ENCODE results near the gene KCNJ4.

The KCNJ4 gene

DNA sequence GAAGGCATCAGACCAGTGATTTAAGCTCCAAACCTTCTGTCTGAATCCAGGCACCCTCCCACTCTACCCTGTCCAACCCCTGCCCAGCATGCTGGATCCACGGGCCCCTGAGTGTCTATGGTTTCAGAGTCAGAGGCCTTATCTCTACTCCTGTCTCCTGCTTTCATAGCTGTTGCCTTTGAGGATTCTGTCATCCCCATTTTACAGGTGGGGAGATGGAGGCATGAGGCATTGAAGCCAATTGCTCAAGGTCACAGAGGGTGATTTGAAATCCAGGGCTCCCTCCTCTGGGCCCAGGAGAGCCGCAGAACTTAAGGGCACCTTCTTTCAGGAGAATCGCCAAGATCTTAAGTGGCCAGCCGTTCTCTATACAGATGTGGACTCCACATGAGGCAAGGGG lies 3.1 kb downstream of the KCNJ4 start:
- DNase-seq, result no peak

DNA sequence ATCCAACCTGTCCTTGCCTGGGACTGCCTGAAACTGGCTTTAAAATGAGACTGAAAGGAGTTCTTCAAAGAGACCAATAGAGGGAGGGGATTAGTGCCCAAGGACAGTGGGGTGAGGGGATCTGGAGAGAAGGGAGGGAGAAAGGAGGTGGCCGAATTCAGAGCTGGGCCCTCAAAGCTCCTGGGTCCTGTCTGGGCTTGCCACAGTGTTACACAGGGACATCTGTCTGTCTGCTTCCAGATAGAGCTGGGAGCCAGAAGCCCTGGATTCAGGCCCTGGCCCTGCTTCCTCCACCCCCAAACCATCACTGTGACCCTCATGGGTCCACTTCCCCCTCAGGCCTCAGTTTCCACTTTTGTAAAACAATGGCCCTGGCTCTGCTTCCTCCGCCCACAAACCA lies 3.6 kb downstream of the KCNJ4 start:
- no peak for DNase-seq

DNA sequence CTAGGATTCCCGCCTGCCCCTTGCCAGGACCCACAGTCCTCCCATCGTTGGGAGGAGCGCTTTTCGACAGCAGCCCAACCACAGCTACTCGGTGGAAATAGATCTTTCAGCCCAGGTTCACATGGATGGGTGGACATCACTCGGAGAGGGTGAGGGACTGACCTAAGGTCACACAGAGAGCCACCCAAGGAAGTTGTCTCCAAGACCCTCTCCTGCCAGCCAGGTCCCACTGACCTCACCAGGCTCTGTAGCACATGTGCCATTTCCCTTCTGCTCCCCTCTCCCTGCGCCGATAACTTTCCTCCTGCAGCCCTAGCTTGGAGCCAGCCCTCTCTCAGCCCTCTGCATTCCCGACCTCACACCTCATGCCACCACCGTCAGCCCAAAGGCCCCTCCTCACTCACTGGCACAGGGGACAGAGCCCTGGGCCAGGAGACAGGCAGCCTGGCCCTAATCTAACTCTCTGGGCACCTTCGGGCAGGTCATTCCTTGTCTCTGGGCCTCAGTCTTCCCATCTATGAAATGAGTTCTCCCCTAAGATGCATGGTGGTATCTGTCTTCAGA lies 4.7 kb downstream of the KCNJ4 start:
- no peak for DNase-seq

DNA sequence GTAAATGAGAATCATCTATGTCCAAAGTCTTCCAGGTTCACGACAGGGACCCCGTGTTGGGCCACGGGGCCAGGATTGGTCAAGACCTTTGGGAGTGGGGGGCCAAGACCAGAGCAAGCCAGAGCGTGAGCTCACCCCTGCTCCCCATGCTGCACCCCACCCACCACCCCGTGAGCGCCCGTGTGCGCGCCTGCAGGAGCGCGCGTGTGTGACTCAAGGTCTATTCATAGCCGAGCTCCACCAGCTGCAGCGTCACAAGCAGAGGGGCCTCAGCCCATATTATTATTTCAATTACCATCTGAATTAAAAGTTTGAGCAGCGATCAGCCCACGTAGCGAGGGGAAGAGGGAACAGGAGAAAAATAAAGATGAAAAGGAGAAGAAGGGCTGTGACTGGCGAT lies 5.2 kb downstream of the KCNJ4 start:
- DNase-seq, result no peak

DNA sequence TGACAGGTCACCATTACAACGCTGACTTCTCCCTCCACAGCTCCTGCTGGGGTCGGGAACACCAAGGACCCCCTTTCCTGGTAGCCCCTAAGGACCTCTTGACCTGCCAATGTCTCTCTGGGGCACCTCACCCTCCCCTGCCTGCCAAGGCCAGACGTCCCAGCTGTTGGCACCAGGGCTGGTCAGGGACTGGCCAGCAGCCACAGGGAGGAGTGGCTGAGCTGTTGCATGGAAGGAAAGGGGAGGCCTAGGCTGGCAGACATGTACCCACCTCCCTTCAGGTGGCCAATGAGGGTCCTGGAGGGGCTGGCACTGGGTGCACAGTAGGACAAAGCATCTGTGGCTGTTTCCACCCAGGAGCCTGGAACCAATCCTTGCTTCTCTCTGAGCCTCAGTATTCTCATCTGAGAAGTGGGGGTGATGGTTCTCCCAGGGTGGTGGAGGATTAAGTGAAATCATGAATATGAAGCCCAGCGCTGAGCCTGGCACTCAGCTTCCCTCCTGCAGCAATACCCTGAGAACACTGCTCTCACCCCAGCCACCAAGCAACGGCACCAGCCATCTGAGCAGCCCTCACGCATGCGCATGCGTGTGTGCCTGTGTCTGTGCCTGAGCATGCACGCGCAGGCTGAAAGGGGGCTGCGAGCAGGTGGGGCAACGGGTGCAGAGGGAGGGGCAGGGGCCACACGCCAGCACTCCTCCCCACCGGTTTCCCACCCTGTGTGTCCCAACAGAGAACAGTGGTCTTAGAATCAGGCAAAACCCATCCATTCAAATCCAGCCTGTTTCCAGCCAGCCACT lies 5.9 kb downstream of the KCNJ4 start:
- DNase-seq, result no peak

DNA sequence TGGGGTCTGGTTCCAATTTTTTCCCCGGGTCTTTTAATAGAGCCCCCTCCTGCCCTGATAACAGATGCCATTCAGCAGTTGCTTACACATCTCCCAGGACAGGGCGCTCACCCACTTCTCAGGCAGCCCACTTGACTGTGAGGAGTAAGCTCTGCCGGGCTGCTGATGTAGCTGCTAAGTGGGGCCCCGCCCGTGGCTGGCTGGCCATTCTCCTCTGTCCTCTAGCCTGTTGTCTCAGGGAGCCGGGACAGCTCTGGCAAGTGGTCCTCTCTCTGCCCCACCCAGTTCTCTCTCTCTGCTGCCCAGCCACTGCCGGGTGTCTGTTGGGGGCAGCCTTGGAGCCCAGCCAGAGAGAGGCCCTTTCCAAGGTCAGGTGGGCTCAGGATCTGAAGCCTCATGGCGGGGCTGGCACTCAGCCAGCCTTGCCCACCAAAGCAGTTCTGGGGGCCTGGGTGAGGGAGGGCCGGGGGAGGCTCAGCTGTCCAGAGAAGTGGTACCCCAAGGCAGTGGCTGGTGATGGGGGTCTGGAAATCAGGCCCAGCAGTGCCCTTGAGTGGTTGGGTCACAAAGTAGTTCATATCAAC lies 8.9 kb downstream of the KCNJ4 start:
- no peak for DNase-seq

DNA sequence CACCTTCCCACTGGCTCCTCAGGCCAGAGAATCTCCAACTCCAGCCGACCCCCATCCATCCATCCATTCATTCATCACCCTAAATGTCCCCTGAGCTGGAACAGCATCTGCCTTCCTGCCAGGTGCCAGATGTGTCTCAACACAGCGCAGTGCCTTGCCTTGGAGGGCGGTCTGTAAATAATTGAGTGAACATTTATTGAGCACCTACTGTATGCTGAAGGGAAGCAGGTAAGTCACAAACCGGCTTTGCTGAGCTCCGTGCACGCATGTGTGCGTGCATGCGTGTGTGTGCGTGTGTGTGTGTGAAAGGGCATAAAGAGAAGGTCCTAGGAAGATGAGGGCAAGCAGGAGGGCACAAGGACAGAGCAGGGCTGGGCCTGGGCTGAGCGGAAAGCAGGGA lies 10.2 kb downstream of the KCNJ4 start:
- no peak for DNase-seq

- DNase-seq, result no peak
Observed at GRCh38 chr22:38443628-38444521, 11.1 kb downstream of the KCNJ4 start.

DNA sequence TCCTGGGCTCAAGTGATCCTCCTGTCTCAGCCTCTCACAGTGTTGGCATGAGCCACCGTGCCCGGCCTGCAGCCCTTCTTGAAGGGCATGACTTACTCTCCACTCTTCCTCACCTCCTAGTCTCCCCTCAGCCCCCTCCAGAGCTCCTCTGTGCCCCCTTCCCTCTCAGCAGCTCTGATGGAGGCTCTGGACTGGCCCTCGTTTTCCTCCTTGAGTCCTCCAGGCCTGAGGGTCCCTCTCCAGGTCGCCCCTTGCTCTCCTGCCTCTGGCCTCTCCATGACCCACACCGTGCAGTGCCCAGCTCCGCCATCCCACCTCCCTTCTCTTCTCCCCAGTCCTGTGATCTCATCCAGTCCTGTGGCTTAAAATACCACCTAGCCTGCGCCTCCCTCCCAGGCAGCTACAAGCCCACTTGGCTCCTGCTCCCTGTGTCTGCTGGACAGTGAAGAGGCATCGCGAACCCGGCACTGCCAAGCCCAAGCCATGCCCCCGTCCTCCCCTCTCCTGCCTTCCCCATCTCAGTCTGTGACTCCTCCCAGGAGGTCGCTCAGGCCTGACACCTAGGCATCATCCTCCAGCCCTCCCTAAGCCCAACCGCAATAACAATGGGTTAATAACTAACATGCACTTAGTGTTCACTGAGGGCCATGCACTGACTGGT lies 11.9 kb downstream of the KCNJ4 start:
- no peak for DNase-seq

DNA sequence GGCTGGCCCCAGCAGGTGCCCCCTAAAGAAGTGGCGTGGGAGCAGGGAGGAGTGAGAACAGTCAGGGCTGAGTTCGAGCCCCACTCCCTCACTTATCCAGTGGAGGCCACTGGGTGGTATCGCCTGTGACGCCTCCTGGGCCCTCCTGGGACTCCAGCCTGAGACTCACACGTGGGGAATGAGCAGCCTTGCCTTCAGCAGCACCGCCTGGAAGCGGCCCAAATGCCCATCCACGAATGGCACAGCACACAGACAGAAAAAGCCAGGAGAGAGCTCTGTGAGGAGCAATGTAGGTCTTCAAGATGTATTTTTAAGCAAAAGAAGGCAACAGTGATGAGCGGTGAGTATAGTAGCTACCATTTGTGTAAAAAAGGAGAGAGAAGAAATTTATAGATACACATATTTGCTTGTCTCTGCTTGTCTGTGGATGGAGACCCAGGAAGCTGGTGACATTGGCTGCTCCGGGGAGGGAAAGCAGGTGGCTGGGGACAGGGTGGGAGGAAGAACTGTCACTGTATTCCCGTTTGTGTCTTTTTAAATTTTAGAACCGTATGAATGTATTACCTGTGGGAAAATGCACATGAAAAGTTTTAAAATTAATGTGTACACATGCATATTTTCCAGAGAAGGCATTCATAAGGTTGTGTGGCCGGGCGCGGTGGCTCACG lies 13.2 kb downstream of the KCNJ4 start:
- DNase-seq, result no peak

GRCh38 chr22:38440747-38441350 lies 14.2 kb downstream of the KCNJ4 start:
- DNase-seq, result no peak

GRCh38 chr22:38437416-38437815 lies 17.6 kb downstream of the KCNJ4 start:
- DNase-seq, result no peak

GRCh38 chr22:38436629-38437395 lies 18.2 kb downstream of the KCNJ4 start:
- no peak for DNase-seq

- DNase-seq, result no peak
Observed at GRCh38 chr22:38435965-38436364, 19.0 kb downstream of the KCNJ4 start.

GRCh38 chr22:38435010-38435409 lies 20.0 kb downstream of the KCNJ4 start:
- DNase-seq, result no peak

GRCh38 chr22:38433871-38434270 lies 21.1 kb downstream of the KCNJ4 start:
- no peak for DNase-seq

DNA sequence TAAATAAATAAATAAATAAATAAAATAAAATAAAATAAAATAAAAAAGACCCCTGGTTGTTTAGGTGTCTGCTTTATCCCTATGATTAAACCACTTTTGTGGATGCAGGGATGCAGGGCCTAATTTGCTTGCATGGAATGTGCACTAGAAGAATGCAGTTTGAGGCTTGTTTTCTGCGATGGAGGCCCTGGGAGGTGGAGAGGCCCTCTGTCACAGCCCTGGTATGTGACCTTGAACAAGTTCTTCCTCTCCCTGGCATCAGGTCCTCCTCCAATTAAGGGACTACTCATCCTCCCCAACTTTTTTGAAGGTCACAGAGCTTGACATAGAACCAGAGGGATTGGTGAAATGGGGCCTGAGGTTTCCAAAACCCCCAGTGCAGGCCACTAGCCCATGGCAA lies 22.7 kb downstream of the KCNJ4 start:
- no peak for DNase-seq

DNA sequence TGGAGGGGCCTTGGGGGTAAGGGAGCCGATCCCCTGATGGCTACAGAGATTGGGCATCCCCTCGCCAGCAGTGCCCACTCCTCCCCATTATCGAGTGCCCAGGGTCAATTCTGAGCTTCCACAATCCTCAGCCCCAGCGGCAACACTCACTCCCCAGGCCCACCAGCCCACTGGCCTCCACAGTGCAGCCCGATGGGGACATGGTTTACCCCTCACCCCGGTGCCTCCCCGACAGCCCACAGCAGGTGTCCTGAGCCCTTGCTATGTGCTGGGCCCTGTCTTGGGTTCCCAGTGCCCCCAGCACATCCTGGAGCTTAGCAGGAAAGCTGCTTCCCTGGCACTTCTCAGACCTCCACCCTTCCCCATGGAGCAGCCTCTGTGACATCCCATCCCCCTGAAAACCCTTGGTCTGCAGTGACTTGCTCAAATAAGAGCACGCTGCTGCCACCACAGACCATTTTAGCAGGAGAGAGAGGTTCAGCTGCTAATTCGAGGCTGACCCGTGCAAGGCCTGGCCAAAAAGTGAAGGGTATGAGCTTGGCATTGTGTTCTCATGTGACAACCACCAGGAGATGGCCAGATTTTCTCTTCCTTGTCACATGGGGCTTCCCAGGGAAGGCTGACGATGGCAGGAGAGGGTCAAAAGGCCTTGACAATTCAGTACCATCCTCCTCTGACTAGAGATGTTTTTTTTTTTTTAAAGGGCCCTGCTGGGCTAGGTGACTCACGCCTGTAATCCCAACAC lies 23.6 kb downstream of the KCNJ4 start:
- DNase-seq, result no peak

GRCh38 chr22:38429499-38430068 lies 25.4 kb downstream of the KCNJ4 start:
- peak; percentile 9 for DNase-seq

DNA sequence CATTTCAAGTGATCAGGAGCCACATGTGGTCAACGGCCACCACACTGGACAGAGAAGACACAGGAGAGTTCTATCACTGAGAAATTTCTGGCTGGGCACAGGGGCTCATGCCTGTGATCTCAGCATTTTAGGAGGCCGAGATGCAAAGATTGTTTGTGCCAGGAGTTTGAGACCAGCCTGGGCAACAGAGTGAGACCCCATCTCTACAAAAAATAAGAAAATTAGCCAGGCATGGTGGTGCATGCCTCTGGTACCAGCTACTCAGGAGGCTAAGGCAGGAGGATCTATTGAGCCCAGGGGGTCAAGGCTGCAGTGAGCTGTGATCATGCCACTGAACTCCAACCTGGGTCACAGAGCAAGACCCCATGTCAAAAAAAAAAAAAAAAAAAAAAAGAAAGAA lies 26.3 kb downstream of the KCNJ4 start:
- no peak for DNase-seq

All from NCI-H345 (cell line).